ENCODE measurements around the gene SCCPDH. TPM values are rescaled to one million over a fixed set of nuclear protein-coding genes. Genes with fewer than 3 reads are reported as not detected.
A peak's percentile ranks its signal among the peaks of the same experiment; 100 is the strongest.
"Not testable (repeated sequence)": the region's sequence is repeated elsewhere in the genome, so short reads cannot be mapped to it uniquely, and the experiment has no call there.

Gene SCCPDH
- total RNA-seq, 4 donors from 2014 or later = 13.3 to 23.3 (median 17.0) TPM

GRCh38 chr1:246803373-246803772 is 79.2 kb downstream of the SCCPDH start:
- intact Hi-C loops (cut with DNase I; ENCODE audit: low total_unique reads) = no loop called here
- H3K4me3 ChIP-seq (ENCODE audit: low read depth, poor library complexity, severe bottlenecking) = no peak overlapping the region
- DNase-seq (ENCODE audit: low spot score in 2 of 2) = peak in 1 of 2 donors; percentile 78
- TF ChIP-seq CTCF (IDR thresholded peaks at IDR 0.05) = no peak
- no peak for TF ChIP-seq POLR2A (IDR thresholded peaks at IDR 0.05)
- 93 to 97% methylated on average over 6 of the region's 6 CpGs for WGBS, 2 donors

GRCh38 chr1:246803883-246804282 is 79.7 kb downstream of the SCCPDH start:
- TF ChIP-seq CTCF (IDR thresholded peaks at IDR 0.05) = no peak
- no peak for TF ChIP-seq POLR2A (IDR thresholded peaks at IDR 0.05)
- whole genome bisulfite sequencing, 2 donors = 89 to 94% methylated on average over 5 of the region's 5 CpGs
- intact Hi-C loops (cut with DNase I; ENCODE audit: low total_unique reads) = no loop called here
- DNase-seq (ENCODE audit: low spot score in 2 of 2) = peak in 1 of 2 donors; percentile 31
- H3K4me3 ChIP-seq (ENCODE audit: low read depth, poor library complexity, severe bottlenecking) = no peak overlapping the region

GRCh38 chr1:246805135-246805716 is 81.0 kb downstream of the SCCPDH start:
- WGBS, 2 donors = 69 to 72% methylated on average over 10 of the region's 10 CpGs
- DNase-seq (ENCODE audit: low spot score in 2 of 2) = peak in 1 of 2 donors; percentile 37
- no peak overlapping the region for H3K4me3 ChIP-seq (ENCODE audit: low read depth, poor library complexity, severe bottlenecking)
- TF ChIP-seq CTCF (IDR thresholded peaks at IDR 0.05) = no peak
- TF ChIP-seq POLR2A (IDR thresholded peaks at IDR 0.05) = no peak
- intact Hi-C loops (cut with DNase I; ENCODE audit: low total_unique reads) = no loop called here

GRCh38 chr1:246809473-246809872 is 85.3 kb downstream of the SCCPDH start:
- intact Hi-C loops (cut with DNase I; ENCODE audit: low total_unique reads) = no loop called here
- TF ChIP-seq POLR2A (IDR thresholded peaks at IDR 0.05) (no peak), CTCF (IDR thresholded peaks at IDR 0.05) (no peak)
- no peak overlapping the region for H3K4me3 ChIP-seq (ENCODE audit: low read depth, poor library complexity, severe bottlenecking)
- DNase-seq (ENCODE audit: low spot score in 2 of 2) = no peak
- 96 to 99% methylated on average over 6 of the region's 6 CpGs for WGBS, 2 donors

- WGBS, 2 donors = 79 to 88% methylated on average over 3 of the region's 3 CpGs
- intact Hi-C loops (cut with DNase I; ENCODE audit: low total_unique reads) = no loop called here
Observed at GRCh38 chr1:246811985-246812384, 87.8 kb downstream of the SCCPDH start.

GRCh38 chr1:246813325-246813724 is 89.1 kb downstream of the SCCPDH start:
- WGBS, 2 donors = 85 to 87% methylated on average over 4 of the region's 4 CpGs
- H3K4me3 ChIP-seq (ENCODE audit: low read depth, poor library complexity, severe bottlenecking); intact Hi-C loops (cut with DNase I; ENCODE audit: low total_unique reads); DNase-seq (ENCODE audit: low spot score in 2 of 2): not testable (repeated sequence)

More at GRCh38 chr1:246811985-246812384, 87.8 kb downstream of the SCCPDH start:
- no peak overlapping the region for H3K4me3 ChIP-seq (ENCODE audit: low read depth, poor library complexity, severe bottlenecking)
- TF ChIP-seq CTCF (IDR thresholded peaks at IDR 0.05) = no peak
- no peak for TF ChIP-seq POLR2A (IDR thresholded peaks at IDR 0.05)
- DNase-seq (ENCODE audit: low spot score in 2 of 2) = no peak

Data from lower leg skin (tissue), 4 donors.